Measurements from ENCODE around the gene HOMER1.

HOMER1 gene

GRCh38 chr5:79513704-79514390 lies at the start of gene HOMER1:
Gene HOMER1 (minus strand): TSS chr5:79514134. CDS start chr5:79512774, 1,360 bp downstream.
- DNase-seq = peak; percentile 54

- DNase-seq = no peak
Observed at GRCh38 chr5:79563247-79563590, 49.3 kb upstream of the HOMER1 start.

GRCh38 chr5:79562351-79563246 lies 48.7 kb upstream of the HOMER1 start:
- no peak for DNase-seq

GRCh38 chr5:79561525-79561893 lies 47.6 kb upstream of the HOMER1 start:
- DNase-seq = no peak

GRCh38 chr5:79560771-79561524 lies 47.0 kb upstream of the HOMER1 start:
- DNase-seq = no peak

GRCh38 chr5:79555418-79555817 lies 41.5 kb upstream of the HOMER1 start:
- no peak for DNase-seq

- DNase-seq = no peak
Observed at GRCh38 chr5:79552984-79553383, 39.0 kb upstream of the HOMER1 start.

DNA sequence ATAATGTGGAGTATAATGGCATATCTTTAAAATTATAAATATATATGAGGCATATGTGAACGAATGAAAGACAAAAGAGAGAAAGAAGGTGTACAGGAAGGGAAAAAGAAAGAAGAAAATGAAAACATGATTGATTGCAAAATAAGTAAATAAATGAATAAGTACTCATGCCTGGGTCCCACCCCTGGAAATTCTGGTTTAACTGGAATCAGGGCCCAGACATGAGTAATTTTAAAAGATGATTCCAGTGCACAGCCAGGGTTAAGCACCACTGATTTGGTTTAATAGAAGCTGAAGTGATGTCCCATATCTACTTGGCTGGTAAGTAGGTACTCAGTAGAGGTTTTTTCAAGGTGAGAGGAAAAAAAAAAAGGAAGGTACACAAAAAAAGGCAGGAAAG lies 34.0 kb upstream of the HOMER1 start:
- no peak for DNase-seq

DNA sequence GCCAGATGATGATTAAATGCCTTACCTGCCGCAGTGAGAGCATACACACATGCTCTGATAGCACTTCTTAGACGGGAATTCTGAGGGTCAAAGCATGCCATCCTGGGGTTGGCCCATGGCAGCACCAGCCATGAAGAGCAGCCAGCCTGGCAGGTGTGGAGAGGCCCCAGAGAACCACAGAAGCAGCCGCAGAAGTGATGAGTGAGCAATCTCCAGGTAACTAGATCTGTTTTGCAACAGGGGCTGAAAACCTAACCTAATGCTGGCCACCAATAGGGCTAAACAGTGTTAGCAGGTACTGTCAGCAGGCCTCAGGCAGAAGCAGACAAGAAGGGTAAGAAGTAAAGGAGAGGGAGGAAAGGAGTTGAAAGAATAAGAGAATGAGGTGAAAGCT lies 33.5 kb upstream of the HOMER1 start:
- DNase-seq = no peak

DNA sequence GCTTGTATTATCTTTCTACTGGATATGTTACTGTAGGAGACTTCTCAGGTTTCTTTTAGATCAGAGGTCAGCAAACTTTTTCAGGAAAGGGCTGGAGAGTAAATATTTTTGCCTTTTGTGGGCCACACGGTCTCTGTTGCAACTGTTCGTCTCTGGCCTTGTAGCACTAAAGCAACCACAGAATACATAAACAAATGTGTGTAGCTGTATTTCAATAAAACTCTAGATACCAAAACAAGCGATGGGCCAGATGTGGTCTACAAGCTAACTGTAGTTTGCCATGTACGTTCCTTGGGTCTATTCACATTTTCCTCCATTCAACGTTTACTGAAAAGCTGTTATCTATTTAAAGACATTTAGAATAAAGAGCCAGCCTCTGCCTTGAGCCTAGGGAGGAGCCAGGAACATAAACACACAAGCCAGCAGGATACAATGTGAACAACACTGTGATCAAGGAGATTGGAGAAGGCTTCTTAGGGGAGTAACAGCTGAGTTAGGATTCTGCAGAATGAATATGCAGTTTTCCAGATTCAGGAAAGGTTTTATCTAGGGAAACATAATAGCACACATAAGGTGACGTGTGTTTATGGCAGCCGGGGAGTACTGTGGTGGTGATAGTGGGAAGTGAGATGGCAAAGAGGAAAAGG lies 33.0 kb upstream of the HOMER1 start:
- no peak for DNase-seq

GRCh38 chr5:79544131-79544530 lies 30.2 kb upstream of the HOMER1 start:
- no peak for DNase-seq

GRCh38 chr5:79540939-79541338 lies 27.0 kb upstream of the HOMER1 start:
- no peak for DNase-seq

DNA sequence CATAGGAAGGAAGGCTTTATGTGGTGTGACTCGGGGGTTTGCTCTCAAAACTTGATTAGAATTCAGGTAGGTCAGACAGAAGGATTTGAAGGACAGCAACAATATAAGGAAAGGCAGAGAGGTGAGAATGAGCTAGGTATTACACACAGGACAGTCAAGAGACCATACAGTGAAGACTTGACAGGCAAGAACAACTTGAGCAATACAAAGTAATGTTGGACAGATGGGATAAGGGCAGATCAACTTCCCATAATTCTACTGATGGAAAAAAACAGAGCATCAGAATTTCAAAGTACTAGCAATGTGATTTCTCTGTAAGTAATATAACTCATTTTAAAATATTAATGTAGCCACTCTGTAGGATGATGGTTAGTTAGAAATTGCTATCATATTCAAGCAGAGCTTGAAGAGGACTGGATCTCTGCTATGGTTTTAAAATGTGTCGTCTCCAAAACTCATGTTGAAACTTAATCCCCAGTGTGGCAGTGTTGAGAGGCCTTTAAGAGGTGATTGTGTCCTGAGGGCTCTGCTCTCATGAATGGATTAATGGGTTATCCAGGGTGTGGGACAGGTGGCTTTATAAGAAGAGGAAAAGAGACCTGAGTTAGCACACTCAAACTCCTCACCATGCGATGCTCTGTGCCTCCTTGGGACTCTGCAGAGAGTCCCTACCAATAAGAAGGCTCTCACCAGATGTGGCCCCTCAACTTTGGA lies 22.4 kb upstream of the HOMER1 start:
- DNase-seq = no peak

GRCh38 chr5:79535477-79536192 lies 21.7 kb upstream of the HOMER1 start:
- DNase-seq = no peak

DNA sequence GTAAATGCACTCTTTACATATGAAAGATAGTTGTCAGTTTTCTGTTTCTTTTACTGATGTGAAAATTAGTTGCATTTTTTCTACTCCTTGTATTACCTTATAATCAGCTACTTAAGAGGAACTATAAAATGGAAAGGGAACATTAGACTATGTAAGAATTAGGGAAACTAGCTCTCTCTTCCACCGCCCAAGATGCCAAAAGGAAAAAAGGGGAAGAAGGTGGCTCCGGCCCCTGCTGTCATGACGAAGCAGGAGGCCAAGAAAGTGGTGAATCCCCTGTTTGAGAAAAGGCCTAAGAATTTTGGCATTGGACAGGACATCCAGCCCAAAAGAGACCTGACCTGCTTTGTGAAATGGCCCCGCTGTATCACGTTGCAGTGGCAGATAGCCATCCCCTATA lies 15.2 kb upstream of the HOMER1 start:
- no peak for DNase-seq

DNA sequence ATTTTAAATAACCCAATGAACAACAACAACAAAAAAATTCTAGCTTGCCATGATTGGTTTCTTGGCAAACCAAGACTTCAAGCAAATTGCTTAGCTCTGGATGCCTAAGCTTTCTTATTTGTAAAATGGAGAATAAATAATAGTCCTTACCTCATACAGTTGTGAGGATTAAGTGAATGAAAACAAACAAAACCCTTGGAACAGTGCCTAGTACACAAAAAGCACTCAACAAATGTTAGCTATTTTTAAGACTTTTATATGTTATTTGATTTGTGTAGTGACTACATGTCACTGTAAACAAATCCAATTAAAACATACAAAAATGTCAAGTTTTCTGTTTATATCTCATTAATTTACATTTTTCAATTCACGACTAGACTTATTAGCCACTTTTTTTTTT lies 13.5 kb upstream of the HOMER1 start:
- DNase-seq = no peak

DNA sequence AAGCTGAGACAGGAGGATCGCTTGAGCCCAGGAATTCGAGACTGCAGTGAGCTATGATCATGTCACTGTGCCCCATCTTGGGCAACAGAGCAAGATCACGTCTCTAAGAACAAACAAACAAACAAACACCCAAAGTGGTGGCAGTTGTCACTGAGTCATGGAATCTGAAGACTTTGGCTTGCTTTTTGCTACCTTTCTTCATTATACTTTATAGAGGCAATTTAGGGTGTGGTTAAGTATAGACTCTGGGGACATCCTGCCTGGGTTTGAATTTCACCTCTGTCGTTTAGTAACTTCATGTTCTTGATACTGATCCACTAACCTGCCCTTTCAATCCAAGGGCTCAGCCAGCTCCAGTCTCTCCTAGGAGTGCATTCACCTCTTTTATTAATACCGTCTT lies 13.0 kb upstream of the HOMER1 start:
- DNase-seq = no peak

- DNase-seq = no peak
Observed at GRCh38 chr5:79526493-79526892, 12.6 kb upstream of the HOMER1 start.

DNA sequence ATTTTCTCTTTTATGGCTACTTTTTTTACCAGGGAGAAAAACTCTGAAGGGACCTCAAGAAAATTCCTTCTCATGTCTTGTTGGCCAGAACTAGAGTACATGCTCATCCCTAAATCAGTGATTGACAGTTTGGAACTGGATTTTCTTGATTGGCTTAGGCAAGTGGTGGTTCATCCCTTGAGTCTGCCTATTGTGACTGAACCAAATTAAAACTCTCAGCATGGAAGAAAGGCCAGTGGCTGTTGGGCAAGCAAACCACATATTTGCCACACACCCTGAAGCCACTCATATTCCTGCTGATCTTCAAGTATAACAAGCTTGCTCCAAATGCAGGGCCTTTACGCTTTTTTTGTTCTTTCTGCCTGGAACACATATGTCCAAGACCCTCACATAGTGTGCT lies 7.2 kb upstream of the HOMER1 start:
- no peak for DNase-seq

- DNase-seq = no peak
Observed at GRCh38 chr5:79518718-79519117, 4.8 kb upstream of the HOMER1 start.

DNA sequence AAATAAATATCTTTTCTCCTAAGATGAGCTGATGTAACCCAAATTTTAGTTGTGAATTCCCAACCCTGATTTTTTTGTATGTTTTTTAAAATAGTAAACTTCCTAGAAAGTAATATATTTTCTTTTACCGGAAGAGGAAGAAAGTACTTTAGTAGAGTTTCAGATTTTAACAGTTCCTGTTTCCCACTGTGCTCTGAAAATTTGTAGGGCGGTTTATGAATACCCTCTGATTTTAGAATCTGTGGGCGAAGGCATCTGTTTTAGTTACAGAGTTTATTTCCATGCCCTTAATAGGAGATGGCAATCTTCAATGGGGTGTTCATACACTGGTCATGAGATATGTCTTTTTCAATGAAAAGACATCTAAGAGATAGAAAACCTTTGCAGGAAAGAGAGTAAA lies 3.7 kb upstream of the HOMER1 start:
- DNase-seq = no peak

DNA sequence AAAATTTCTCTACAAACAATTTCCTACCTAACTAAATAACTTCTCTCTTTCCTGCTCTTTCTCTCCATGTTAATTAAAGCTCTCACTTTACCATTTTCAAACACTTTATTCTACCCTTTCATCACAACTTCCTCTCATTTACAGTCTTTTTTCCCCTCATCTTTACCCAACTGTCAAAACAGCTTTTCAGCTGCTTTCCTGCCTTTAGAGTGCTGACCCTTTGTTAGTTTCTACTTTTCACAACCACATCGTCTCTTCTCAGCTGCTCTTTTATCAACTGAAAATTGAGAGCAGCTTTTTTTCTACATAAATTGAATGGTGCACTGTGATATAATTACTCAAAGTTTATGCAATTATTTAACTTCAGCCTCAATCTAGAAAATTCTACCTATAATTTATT lies 3.1 kb upstream of the HOMER1 start:
- no peak for DNase-seq
